Measurements from ENCODE around the gene OR10D3.

DNA sequence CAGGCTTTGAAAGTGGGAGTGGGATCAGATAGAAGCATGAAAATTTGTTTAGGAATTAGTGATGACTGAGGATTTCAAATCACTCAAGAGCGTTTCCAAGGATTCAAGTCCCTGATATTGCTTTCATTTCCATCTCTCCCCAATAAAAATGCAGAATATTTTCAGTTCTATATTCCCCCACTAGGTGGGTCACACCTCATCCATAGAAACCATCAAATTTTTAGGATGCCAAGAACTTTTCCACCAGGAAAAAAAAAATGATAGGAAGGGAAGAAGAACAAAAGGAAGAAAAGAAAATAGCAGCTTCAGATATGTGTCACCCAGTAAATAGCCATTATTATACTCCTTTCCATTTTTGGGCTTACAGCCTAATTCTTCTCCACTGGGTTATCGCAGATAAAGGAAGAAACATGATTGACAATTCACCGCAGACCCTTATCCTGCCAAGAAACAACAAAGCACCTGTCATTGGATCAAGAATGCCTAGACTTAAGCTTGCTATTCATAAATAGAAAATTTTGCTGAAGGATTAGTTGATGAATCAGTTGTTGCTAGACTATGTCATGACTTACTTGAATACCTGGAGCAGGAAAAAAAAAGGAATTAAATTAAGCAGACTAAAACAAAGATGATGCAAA lies 30.3 kb upstream of the OR10D3 start:
- TF ChIP-seq, protein P1, sequence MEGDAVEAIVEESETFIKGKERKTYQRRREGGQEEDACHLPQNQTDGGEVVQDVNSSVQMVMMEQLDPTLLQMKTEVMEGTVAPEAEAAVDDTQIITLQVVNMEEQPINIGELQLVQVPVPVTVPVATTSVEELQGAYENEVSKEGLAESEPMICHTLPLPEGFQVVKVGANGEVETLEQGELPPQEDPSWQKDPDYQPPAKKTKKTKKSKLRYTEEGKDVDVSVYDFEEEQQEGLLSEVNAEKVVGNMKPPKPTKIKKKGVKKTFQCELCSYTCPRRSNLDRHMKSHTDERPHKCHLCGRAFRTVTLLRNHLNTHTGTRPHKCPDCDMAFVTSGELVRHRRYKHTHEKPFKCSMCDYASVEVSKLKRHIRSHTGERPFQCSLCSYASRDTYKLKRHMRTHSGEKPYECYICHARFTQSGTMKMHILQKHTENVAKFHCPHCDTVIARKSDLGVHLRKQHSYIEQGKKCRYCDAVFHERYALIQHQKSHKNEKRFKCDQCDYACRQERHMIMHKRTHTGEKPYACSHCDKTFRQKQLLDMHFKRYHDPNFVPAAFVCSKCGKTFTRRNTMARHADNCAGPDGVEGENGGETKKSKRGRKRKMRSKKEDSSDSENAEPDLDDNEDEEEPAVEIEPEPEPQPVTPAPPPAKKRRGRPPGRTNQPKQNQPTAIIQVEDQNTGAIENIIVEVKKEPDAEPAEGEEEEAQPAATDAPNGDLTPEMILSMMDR (IDR thresholded peaks at IDR 0.05; ENCODE audit: low read depth, low read length, missing input control): no peak
- TF ChIP-seq, protein P2, sequence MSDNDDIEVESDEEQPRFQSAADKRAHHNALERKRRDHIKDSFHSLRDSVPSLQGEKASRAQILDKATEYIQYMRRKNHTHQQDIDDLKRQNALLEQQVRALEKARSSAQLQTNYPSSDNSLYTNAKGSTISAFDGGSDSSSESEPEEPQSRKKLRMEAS (IDR thresholded peaks at IDR 0.05): no peak
- TF ChIP-seq, protein P3, sequence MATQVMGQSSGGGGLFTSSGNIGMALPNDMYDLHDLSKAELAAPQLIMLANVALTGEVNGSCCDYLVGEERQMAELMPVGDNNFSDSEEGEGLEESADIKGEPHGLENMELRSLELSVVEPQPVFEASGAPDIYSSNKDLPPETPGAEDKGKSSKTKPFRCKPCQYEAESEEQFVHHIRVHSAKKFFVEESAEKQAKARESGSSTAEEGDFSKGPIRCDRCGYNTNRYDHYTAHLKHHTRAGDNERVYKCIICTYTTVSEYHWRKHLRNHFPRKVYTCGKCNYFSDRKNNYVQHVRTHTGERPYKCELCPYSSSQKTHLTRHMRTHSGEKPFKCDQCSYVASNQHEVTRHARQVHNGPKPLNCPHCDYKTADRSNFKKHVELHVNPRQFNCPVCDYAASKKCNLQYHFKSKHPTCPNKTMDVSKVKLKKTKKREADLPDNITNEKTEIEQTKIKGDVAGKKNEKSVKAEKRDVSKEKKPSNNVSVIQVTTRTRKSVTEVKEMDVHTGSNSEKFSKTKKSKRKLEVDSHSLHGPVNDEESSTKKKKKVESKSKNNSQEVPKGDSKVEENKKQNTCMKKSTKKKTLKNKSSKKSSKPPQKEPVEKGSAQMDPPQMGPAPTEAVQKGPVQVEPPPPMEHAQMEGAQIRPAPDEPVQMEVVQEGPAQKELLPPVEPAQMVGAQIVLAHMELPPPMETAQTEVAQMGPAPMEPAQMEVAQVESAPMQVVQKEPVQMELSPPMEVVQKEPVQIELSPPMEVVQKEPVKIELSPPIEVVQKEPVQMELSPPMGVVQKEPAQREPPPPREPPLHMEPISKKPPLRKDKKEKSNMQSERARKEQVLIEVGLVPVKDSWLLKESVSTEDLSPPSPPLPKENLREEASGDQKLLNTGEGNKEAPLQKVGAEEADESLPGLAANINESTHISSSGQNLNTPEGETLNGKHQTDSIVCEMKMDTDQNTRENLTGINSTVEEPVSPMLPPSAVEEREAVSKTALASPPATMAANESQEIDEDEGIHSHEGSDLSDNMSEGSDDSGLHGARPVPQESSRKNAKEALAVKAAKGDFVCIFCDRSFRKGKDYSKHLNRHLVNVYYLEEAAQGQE (IDR thresholded peaks at IDR 0.05): no peak
- TF ChIP-seq GABPA (IDR thresholded peaks at IDR 0.05 in 1 of 2, conservative IDR thresholded peaks at IDR 0.05 in 1 of 2): no peak
- no peak for TF ChIP-seq EGR1 (IDR thresholded peaks at IDR 0.05; ENCODE audit: low read depth in 2 of 2)
- no peak for TF ChIP-seq TAF1 (conservative IDR thresholded peaks at IDR 0.05)
- TF ChIP-seq FOXA2 (IDR thresholded peaks at IDR 0.05): no peak
- TF ChIP-seq RAD21 (IDR thresholded peaks at IDR 0.05): no peak
- no peak for TF ChIP-seq SP1 (IDR thresholded peaks at IDR 0.05)

Data from liver (tissue), 3 donors.